K562 (cell line): ENCODE data around the gene STX3. TPM values are rescaled to one million over a fixed set of nuclear protein-coding genes. Genes with fewer than 3 reads are reported as not detected.

Experiments used
- DACH1 ChIP-seq: fragments of 450-650 bp; IDR thresholded peaks from 2 replicates; pipeline ENCODE4 v1.6.1; 2018; ENCODE audit not compliant: partially characterized antibody
- NR4A1 ChIP-seq, 2 experiments: fragments of 250-450 bp in 1 of 2; fragments of 450-650 bp in 1 of 2; sonication (Bioruptor Pico) in 1 of 2; IDR thresholded peaks; 2 replicates each; pipeline versions ENCODE4 v1.4.0 to v1.6.1; 2016 to 2020; ENCODE audit warnings: mild to moderate bottlenecking in 2 of 2, missing compliant biosample characterization in 1 of 2, missing genetic modification characterization in 1 of 2, moderate library complexity in 1 of 2
- PCBP2 ChIP-seq: fragments of 200-400 bp; formaldehyde crosslinking; IDR thresholded peaks from 2 replicates; pipeline ENCODE4 v1.6.1; 2018; ENCODE audit warnings: low read length, low read depth, mild to moderate bottlenecking, moderate library complexity; ENCODE audit not compliant: poor library complexity, severe bottlenecking
- POU5F1 ChIP-seq: fragments of 150-350 bp; IDR thresholded peaks from 2 replicates; pipeline ENCODE4 v1.6.1; 2014; ENCODE audit warnings: borderline replicate concordance, low read length, low read depth, mild to moderate bottlenecking; ENCODE audit not compliant: partially characterized antibody
- polyA plus RNA-seq, 8 experiments: library from polyadenylated mRNA; depleted of rRNA in 4 of 8; stranded (reverse) in 5 of 8; unstranded in 3 of 8; fragments of >200 nt; fragmentation: Nextera tagmentation in 2 of 8; fragmentation: Illumina TruSeq in 1 of 8; extraction: Ambion mirVana in 2 of 8; extraction: Trizol in 1 of 8; gene quantifications; 2 replicates each; pipeline versions ENCODE4 v1.2.1 to v1.2.3, GENCODE V29; 2011 to 2014; ENCODE audit warnings: inconsistent platforms in 1 of 8, missing spikeins in 1 of 8
- total RNA-seq, 7 experiments: library from RNA; depleted of rRNA in 6 of 7; stranded (reverse); fragments of >200 nt in 6 of 7; fragmentation: Illumina TruSeq in 2 of 7; extraction: Trizol in 2 of 7; gene quantifications; 2 replicates each; pipeline versions ENCODE4 v1.2.1 to v1.2.3, GENCODE V29; 2011 to 2021; ENCODE audit warnings: low replicate concordance in 1 of 7
- TF ChIP-seq, protein P1 (sequence below): sonication (generic); formaldehyde crosslinking; IDR thresholded peaks from 2 replicates; pipeline ENCODE4 v1.8.0; 2023; ENCODE audit warnings: missing genetic modification reagents, mild to moderate bottlenecking, borderline replicate concordance
- TF ChIP-seq, protein P2 (sequence below), 2 experiments: fragments of 250-450 bp in 1 of 2; fragments of 450-650 bp in 1 of 2; sonication (Bioruptor Pico) in 1 of 2; IDR thresholded peaks; 2 replicates each; pipeline versions ENCODE4 v1.6.1 to v1.8.0; 2016 to 2021; ENCODE audit warnings: mild to moderate bottlenecking in 2 of 2, moderate library complexity in 2 of 2, missing compliant biosample characterization in 1 of 2, missing genetic modification characterization in 1 of 2
- TF ChIP-seq, protein P3 (sequence below): sonication (generic); formaldehyde crosslinking; IDR thresholded peaks from 2 replicates; pipeline ENCODE4 v1.8.1; 2023; ENCODE audit warnings: mild to moderate bottlenecking, missing genetic modification reagents
- TF ChIP-seq, protein P4 (sequence below): fragments of 250-450 bp; sonication (Bioruptor Pico); IDR thresholded peaks from 2 replicates; pipeline ENCODE4 v1.4.0; 2020

The STX3 gene
- total and polyA plus RNA-seq, 9 of the 15 experiments (the other 6 are each of a cell fraction or from before 2014, with no cell fraction given), result 12.0 to 91.6 (median 48.7) TPM

DNA sequence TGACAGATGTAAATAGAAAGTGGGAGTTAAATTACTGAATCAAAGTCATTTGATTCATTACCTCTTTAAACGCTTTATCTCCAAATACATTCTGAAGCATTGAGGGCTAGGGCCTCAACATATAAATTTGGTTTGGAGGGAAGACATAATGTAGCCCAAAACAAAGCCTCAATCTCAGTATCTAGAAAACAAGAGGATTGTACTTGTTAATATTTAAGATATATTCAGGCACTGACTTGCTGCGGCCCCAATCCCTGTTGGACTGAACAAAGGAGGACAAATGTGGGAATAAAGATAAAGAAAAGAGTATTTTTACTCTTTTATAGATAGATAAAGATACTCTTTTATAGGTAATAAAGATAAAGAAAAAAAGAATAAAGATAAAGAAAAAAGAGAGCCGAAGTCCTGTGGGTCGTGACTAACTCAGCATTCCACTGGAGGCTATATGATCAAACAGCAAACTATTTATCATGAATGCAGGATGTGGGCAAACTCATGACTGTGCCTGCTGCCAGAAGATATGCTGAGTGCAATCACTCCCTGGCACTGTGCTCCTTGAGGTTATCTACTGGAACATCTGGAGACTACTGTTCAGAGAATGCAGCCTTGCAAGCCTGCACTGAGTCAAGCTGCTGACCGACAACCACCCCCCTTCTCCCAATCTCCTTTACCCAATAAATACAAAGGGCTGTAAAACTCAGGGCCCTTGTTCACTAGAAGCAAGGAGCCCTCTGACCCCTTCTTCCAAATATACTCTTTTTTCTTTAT is 48.5 kb upstream of the STX3 start (continued):
- TF ChIP-seq, protein P1, sequence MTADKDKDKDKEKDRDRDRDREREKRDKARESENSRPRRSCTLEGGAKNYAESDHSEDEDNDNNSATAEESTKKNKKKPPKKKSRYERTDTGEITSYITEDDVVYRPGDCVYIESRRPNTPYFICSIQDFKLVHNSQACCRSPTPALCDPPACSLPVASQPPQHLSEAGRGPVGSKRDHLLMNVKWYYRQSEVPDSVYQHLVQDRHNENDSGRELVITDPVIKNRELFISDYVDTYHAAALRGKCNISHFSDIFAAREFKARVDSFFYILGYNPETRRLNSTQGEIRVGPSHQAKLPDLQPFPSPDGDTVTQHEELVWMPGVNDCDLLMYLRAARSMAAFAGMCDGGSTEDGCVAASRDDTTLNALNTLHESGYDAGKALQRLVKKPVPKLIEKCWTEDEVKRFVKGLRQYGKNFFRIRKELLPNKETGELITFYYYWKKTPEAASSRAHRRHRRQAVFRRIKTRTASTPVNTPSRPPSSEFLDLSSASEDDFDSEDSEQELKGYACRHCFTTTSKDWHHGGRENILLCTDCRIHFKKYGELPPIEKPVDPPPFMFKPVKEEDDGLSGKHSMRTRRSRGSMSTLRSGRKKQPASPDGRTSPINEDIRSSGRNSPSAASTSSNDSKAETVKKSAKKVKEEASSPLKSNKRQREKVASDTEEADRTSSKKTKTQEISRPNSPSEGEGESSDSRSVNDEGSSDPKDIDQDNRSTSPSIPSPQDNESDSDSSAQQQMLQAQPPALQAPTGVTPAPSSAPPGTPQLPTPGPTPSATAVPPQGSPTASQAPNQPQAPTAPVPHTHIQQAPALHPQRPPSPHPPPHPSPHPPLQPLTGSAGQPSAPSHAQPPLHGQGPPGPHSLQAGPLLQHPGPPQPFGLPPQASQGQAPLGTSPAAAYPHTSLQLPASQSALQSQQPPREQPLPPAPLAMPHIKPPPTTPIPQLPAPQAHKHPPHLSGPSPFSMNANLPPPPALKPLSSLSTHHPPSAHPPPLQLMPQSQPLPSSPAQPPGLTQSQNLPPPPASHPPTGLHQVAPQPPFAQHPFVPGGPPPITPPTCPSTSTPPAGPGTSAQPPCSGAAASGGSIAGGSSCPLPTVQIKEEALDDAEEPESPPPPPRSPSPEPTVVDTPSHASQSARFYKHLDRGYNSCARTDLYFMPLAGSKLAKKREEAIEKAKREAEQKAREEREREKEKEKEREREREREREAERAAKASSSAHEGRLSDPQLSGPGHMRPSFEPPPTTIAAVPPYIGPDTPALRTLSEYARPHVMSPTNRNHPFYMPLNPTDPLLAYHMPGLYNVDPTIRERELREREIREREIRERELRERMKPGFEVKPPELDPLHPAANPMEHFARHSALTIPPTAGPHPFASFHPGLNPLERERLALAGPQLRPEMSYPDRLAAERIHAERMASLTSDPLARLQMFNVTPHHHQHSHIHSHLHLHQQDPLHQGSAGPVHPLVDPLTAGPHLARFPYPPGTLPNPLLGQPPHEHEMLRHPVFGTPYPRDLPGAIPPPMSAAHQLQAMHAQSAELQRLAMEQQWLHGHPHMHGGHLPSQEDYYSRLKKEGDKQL, result no peak
- TF ChIP-seq, protein P2, sequence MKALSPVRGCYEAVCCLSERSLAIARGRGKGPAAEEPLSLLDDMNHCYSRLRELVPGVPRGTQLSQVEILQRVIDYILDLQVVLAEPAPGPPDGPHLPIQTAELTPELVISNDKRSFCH (CRISPR knock-in tag; IDR thresholded peaks at IDR 0.05), result no peak
- TF ChIP-seq, protein P2 (tag; IDR thresholded peaks at IDR 0.05), result peak; percentile 41; the same call in 1 of the 2 replicates
- TF ChIP-seq NR4A1 (CRISPR knock-in tag; IDR thresholded peaks at IDR 0.05) (no peak), NR4A1 (tag; IDR thresholded peaks at IDR 0.05) (peak; percentile 90), DACH1 (peak; percentile 43), PCBP2 (no peak), POU5F1 (no peak)
- TF ChIP-seq, protein P3, sequence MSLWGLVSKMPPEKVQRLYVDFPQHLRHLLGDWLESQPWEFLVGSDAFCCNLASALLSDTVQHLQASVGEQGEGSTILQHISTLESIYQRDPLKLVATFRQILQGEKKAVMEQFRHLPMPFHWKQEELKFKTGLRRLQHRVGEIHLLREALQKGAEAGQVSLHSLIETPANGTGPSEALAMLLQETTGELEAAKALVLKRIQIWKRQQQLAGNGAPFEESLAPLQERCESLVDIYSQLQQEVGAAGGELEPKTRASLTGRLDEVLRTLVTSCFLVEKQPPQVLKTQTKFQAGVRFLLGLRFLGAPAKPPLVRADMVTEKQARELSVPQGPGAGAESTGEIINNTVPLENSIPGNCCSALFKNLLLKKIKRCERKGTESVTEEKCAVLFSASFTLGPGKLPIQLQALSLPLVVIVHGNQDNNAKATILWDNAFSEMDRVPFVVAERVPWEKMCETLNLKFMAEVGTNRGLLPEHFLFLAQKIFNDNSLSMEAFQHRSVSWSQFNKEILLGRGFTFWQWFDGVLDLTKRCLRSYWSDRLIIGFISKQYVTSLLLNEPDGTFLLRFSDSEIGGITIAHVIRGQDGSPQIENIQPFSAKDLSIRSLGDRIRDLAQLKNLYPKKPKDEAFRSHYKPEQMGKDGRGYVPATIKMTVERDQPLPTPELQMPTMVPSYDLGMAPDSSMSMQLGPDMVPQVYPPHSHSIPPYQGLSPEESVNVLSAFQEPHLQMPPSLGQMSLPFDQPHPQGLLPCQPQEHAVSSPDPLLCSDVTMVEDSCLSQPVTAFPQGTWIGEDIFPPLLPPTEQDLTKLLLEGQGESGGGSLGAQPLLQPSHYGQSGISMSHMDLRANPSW, result no peak
- TF ChIP-seq, protein P4, sequence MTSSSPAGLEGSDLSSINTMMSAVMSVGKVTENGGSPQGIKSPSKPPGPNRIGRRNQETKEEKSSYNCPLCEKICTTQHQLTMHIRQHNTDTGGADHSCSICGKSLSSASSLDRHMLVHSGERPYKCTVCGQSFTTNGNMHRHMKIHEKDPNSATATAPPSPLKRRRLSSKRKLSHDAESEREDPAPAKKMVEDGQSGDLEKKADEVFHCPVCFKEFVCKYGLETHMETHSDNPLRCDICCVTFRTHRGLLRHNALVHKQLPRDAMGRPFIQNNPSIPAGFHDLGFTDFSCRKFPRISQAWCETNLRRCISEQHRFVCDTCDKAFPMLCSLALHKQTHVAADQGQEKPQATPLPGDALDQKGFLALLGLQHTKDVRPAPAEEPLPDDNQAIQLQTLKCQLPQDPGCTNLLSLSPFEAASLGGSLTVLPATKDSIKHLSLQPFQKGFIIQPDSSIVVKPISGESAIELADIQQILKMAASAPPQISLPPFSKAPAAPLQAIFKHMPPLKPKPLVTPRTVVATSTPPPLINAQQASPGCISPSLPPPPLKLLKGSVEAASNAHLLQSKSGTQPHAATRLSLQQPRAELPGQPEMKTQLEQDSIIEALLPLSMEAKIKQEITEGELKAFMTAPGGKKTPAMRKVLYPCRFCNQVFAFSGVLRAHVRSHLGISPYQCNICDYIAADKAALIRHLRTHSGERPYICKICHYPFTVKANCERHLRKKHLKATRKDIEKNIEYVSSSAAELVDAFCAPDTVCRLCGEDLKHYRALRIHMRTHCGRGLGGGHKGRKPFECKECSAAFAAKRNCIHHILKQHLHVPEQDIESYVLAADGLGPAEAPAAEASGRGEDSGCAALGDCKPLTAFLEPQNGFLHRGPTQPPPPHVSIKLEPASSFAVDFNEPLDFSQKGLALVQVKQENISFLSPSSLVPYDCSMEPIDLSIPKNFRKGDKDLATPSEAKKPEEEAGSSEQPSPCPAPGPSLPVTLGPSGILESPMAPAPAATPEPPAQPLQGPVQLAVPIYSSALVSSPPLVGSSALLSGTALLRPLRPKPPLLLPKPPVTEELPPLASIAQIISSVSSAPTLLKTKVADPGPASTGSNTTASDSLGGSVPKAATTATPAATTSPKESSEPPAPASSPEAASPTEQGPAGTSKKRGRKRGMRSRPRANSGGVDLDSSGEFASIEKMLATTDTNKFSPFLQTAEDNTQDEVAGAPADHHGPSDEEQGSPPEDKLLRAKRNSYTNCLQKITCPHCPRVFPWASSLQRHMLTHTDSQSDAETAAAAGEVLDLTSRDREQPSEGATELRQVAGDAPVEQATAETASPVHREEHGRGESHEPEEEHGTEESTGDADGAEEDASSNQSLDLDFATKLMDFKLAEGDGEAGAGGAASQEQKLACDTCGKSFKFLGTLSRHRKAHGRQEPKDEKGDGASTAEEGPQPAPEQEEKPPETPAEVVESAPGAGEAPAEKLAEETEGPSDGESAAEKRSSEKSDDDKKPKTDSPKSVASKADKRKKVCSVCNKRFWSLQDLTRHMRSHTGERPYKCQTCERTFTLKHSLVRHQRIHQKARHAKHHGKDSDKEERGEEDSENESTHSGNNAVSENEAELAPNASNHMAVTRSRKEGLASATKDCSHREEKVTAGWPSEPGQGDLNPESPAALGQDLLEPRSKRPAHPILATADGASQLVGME (CRISPR knock-in tag), result no peak
